HFF-Myc (cell line): Measurements from ENCODE around the gene SBNO2.

ENCODE experiments used
- DNase-seq: peaks from one replicate; pipeline ENCODE4 v3.0.0-alpha.2; 2011; ENCODE audit warnings: low read depth; ENCODE audit errors: extremely low read depth
- H3K4me3 ChIP-seq: replicated peaks from 2 replicates; pipeline ENCODE4 v1.5.1; 2011; ENCODE audit warnings: low read depth, mild to moderate bottlenecking, control low read depth, low read length
- TF ChIP-seq, protein P1 (sequence below): IDR thresholded peaks from 2 replicates; pipeline ENCODE4 v1.5.1; 2012; ENCODE audit warnings: mild to moderate bottlenecking, low read depth, low read length, control low read depth; ENCODE audit errors: missing control alignments

The SBNO2 gene

DNA sequence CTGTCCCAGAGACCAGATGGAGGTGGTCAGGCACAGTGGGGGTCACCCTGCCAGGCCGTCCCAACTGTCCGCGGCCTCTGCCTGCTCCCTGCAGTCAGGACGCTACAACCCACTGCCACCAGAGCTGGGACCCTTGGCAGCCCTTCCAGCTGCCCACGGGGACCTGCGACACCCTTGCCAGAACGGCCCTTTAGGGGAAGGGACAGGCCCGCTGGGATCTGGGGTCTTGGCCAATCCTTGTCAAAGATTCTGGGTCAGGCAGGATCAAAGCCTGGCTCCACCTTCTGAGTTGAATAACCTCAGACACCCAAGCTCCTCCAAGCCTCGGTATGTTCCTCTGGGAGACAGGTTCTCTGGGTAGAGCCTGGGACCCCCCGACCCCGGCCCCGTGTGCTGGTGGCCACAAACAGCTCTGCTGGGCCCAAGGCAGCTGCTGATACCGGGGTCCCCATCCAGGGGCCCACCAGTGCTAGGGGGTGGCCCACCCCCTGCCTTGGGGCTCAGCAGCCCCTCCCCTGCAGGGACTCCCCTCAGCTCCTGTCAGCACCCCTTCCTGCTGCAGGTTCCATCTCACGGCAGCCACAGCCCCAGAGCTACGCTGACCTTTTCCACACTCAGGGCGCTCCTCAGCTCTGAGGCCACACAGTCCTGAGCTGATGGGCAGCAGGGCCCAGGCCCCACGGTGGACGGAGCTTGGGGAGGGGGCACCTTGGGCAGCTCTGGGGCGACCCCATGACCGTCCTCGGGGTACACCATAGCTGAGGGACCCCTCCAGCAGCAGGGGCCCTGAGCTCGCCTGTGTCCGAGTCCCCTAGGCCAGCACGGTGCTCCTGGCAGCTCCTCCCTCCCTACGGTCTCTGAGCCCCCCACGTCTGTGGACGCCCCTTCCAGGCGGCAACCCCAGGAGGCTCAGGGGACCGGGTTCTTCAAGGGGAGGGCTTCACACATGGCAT, 18.4 kb downstream of the SBNO2 start:
- no peak overlapping the region for H3K4me3 ChIP-seq
- TF ChIP-seq, protein P1, sequence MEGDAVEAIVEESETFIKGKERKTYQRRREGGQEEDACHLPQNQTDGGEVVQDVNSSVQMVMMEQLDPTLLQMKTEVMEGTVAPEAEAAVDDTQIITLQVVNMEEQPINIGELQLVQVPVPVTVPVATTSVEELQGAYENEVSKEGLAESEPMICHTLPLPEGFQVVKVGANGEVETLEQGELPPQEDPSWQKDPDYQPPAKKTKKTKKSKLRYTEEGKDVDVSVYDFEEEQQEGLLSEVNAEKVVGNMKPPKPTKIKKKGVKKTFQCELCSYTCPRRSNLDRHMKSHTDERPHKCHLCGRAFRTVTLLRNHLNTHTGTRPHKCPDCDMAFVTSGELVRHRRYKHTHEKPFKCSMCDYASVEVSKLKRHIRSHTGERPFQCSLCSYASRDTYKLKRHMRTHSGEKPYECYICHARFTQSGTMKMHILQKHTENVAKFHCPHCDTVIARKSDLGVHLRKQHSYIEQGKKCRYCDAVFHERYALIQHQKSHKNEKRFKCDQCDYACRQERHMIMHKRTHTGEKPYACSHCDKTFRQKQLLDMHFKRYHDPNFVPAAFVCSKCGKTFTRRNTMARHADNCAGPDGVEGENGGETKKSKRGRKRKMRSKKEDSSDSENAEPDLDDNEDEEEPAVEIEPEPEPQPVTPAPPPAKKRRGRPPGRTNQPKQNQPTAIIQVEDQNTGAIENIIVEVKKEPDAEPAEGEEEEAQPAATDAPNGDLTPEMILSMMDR, result no peak
- DNase-seq, result no peak

DNA sequence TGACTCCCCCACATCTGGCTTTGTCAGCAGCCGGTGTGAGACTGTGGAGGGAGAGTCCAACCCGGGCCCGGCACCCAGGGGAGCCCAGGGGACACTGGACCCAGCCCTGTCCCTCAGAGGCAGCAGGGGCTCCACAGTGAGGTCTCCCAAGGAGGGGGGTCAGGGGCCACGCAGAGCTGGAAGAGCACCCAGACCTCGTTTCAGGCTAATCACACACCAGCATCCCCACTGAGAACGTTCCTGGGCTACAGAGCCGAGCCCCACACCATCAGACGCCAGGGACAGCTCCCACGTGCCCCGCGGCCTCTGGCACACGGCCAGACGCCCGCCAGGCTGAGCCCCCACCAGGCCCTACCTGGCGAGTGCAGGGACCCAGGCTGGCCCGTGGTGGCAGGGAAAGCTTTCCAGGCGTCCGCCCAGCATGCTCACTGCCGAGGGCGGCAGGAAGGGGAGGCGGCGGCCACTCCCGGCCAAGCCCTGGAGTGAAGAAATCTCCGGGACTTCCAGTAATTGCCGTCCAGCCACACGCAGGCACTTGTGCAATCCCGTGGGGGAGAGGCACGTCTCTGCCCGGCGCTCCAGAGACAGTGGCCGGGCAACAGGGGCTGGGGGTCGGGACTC, 19.2 kb downstream of the SBNO2 start:
- H3K4me3 ChIP-seq, result no peak overlapping the region

DNA sequence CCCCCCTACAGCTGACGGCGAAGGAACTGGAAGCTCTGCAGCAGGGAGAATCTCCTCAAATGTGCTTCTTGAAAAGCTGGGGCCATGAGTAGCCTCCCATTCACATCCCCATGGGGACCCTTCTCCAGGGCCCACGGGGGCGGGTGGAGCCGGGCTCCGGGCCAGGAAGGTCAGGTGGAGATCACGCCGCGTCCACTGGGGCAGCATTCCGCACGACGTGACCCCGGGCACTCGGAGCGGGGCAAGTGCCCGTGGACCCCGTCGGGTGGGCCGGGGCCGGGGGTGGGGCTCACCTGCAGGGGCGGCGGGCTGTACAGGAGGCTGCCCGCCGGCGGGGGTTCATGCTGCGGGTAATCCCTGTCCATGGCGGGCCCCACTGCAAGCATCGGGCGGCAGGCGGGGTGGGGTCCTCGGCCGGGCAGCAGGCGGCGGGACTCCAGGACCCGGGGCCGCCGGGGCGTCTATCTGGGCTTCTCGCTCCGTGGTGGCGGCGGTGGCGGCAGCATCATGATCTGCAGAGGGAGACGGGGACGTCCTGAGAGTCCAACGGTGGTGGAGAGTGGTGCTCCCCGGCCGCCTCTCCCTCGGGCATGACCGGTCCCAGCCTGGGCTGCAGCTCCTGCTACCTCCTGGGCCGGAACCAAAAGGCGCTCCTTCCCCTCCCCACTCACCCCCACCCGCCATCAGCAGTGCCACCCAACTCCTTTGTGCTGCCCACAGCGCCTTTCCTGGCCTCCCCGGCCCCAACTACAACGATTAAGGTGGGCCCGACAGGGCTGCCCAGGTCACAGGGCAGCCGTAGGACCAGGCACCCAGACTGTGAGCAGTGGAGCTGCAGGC, 20.0 kb downstream of the SBNO2 start:
- H3K4me3 ChIP-seq, result no peak overlapping the region
- no peak for DNase-seq
- TF ChIP-seq, protein P1, result no peak

More for the DNA sequence above, 19.2 kb downstream of the SBNO2 start:
- TF ChIP-seq, protein P1, result no peak
- no peak for DNase-seq

DNA sequence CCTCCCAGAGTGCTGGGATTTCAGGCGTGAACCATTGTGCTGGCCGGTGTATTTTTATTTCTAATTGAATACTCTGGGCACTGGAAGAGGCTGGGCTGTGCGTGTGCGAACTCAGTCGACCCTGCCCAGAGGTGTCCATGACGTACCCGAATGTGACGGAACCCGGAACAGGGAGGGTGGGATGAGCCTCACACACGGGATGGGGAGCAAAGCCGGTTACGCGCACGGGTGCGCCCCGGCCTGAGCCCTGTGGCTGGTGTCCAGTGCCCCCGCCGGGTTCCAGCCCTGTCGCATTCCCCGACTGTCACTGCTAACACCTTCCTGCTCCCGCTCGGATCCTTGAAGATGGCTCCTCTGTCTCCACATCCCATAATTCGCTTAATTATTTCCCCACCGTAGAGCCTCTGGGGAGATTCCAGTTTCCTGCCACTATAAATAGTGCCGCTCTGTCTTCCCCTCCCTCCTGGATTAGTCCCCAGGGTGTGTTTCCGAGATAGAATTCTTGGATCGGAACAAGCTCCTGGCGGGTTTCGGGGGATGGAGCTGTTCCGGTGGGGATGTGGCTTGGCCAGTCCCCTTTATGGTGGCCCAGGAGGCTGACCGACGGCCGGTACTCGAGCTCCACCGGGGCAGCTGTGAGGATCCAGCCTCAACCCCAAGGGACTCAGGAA, 22.0 kb downstream of the SBNO2 start:
- H3K4me3 ChIP-seq, result no peak overlapping the region
- TF ChIP-seq, protein P1, result no peak
- no peak for DNase-seq

DNA sequence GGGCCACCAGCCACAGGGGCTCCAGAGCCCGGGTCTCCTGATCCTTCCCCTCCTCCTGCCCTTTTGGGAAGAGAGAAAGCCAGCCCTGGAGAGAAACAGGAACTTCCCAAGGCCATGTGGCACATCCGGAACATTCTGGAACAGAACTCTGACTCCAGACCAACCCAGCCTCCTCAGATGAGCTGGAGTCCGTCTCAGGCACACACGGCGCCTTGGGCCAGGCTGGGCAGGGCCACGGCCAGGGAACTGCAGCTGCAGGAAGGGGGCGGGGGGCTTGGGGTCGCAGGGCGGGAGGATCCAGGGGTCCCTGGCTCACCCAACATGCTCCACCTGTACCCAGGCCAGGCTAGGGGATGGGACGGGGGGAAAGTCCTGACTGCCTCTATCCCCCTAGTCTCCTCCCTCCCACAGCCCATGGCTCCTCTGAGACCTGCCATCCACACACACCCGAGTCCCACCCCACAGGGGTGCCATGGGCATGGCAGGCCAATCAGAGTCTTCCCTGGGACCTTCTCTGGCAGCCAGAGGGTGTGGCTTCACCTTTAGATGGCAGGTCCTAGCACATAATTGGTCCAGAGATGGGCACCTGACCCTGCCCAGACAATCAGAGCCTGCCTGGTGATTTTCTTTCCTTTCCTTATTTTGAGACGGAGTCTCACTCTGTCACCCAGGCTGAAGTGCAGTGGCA, 22.9 kb downstream of the SBNO2 start:
- DNase-seq, result no peak
- no peak overlapping the region for H3K4me3 ChIP-seq
- TF ChIP-seq, protein P1, result no peak
